AG04450 (cell line): ENCODE results near the gene CNTNAP5. TPM values are rescaled to one million over a fixed set of nuclear protein-coding genes. Genes with fewer than 3 reads are reported as not detected.

Experiments
- CTCF ChIA-PET: fragments of 300-600, 350-600 bp; formaldehyde crosslinking; extraction: SDS; loops from one replicate; lab custom pipeline; 2022; ENCODE audit warnings: antibody characterized with exemption, inconsistent platforms; lab: Charles Lee
- POLR2A ChIA-PET: fragments of 350-600 bp; formaldehyde crosslinking; extraction: SDS; loops from one replicate; lab custom pipeline; 2021; ENCODE audit warnings: antibody characterized with exemption, inconsistent platforms; lab: Yijun Ruan, JAX
- DNase-seq: peaks from one replicate; pipeline ENCODE4 v3.0.0-alpha.2; 2011; ENCODE audit warnings: low read depth, low spot score
- H3K27ac ChIP-seq: one replicate; pipeline ENCODE4 v1.5.1; 2012; ENCODE audit warnings: low read depth, low read length, control low read depth
- H3K27me3 ChIP-seq: one replicate; pipeline ENCODE4 v1.6.0; 2012; ENCODE audit warnings: low read length; ENCODE audit not compliant: control insufficient read depth, insufficient read depth
- H3K4me3 ChIP-seq: 2 replicates; pipeline ENCODE4 v1.5.1; 2011; ENCODE audit warnings: mild to moderate bottlenecking, low read depth, low read length, control low read depth
- H3K9me3 ChIP-seq: 2 replicates; pipeline ENCODE4 v1.5.1; 2012; ENCODE audit warnings: low read length; ENCODE audit not compliant: control insufficient read depth, insufficient read depth
- CTCF ChIP-seq: IDR thresholded peaks from 2 replicates; pipeline ENCODE4 v1.5.1; 2011; ENCODE audit warnings: low read depth, low read length, control low read depth, inconsistent platforms
- polyA plus RNA-seq: library from polyadenylated mRNA; depleted of rRNA; stranded (reverse); fragments of >200 nt; gene quantifications from 2 replicates; pipeline ENCODE4 v1.2.3, GENCODE V29; 2011

CNTNAP5 gene
- polyA plus RNA-seq, 1 experiment = not detected

- Histone ChIP-seq H3K4me3 (no peak overlapping the region), H3K27ac (no peak overlapping the region), H3K27me3 (no peaks in the 10 kb centered on the region), H3K9me3 (peaks cover 8% of the 10 kb centered on the region; the same call in 1 of the 2 replicates)
- ChIA-PET POLR2A (no interaction called here), CTCF (no interaction called here)
- TF ChIP-seq CTCF = no peak
- no peak for DNase-seq
Observed at GRCh38 chr2:124180635-124181034, 155.5 kb downstream of the CNTNAP5 start.

GRCh38 chr2:124186801-124187200, 161.7 kb downstream of the CNTNAP5 start:
- no peak for DNase-seq
- no peak for TF ChIP-seq CTCF
- H3K4me3 ChIP-seq = no peak overlapping the region
- H3K27ac ChIP-seq = no peak overlapping the region
- no peaks in the 10 kb centered on the region for H3K27me3 ChIP-seq
- no peaks in the 10 kb centered on the region for H3K9me3 ChIP-seq
- POLR2A ChIA-PET = no interaction called here
- CTCF ChIA-PET = no interaction called here

GRCh38 chr2:124187948-124188347, 162.9 kb downstream of the CNTNAP5 start:
- no peak for TF ChIP-seq CTCF
- CTCF ChIA-PET = no interaction called here
- POLR2A ChIA-PET = no interaction called here
- H3K27me3 ChIP-seq = no peaks in the 10 kb centered on the region
- DNase-seq = no peak
- H3K9me3 ChIP-seq = peaks cover 7% of the 10 kb centered on the region; the same call in 1 of the 2 replicates
- H3K4me3 ChIP-seq = no peak overlapping the region
- no peak overlapping the region for H3K27ac ChIP-seq

GRCh38 chr2:124193706-124194105, 168.6 kb downstream of the CNTNAP5 start:
- Histone ChIP-seq H3K4me3 (no peak overlapping the region), H3K27me3 (no peaks in the 10 kb centered on the region), H3K27ac (no peak overlapping the region), H3K9me3 (peaks cover 16% of the 10 kb centered on the region)
- POLR2A ChIA-PET = no interaction called here
- CTCF ChIA-PET = no interaction called here
- TF ChIP-seq CTCF = no peak
- DNase-seq = no peak

GRCh38 chr2:124201713-124202112, 176.6 kb downstream of the CNTNAP5 start:
- Histone ChIP-seq H3K27ac (no peak overlapping the region), H3K27me3 (no peaks in the 10 kb centered on the region), H3K4me3 (no peak overlapping the region), H3K9me3 (peaks cover 6% of the 10 kb centered on the region)
- CTCF ChIA-PET = no interaction called here
- no peak for DNase-seq
- POLR2A ChIA-PET = no interaction called here
- no peak for TF ChIP-seq CTCF
